SU-DHL-6 (cell line): ENCODE data around the gene NCOA3.

Source experiments
- H2AFZ ChIP-seq: fragments of 200-600 bp; sonication (generic); 2 replicates; pipeline ENCODE4 v1.6.1; 2014; ENCODE audit warnings: low read depth, mild to moderate bottlenecking, moderate library complexity, mixed read lengths, antibody characterized with exemption, low read length; ENCODE audit not compliant: severe bottlenecking
- H3F3A ChIP-seq: fragments of 200-600 bp; shearing (Covaris generic); 2 replicates; pipeline ENCODE4 v1.6.0; 2016; ENCODE audit warnings: antibody characterized with exemption, mild to moderate bottlenecking; ENCODE audit not compliant: insufficient read depth
- H3K27ac ChIP-seq: fragments of 200-600 bp; sonication (generic); 2 replicates; pipeline ENCODE4 v1.5.1; 2016; ENCODE audit warnings: low read depth, mild to moderate bottlenecking, low read length, moderate library complexity, mixed read lengths
- H3K27me3 ChIP-seq: fragments of 200-600 bp; sonication (generic), shearing (Covaris generic); 2 replicates; pipeline ENCODE4 v1.6.0; 2014; ENCODE audit warnings: mild to moderate bottlenecking, low read length
- H3K36me3 ChIP-seq: fragments of 200-600 bp; sonication (generic); 2 replicates; pipeline ENCODE4 v1.6.1; 2014; ENCODE audit warnings: mild to moderate bottlenecking, low read length, mixed read lengths
- H3K4me2 ChIP-seq: fragments of 300-600, 200-600 bp; shearing (Covaris generic), sonication (generic); 2 replicates; pipeline ENCODE4 v1.6.0; 2014; ENCODE audit warnings: low read length, low read depth, mild to moderate bottlenecking; ENCODE audit not compliant: poor library complexity, severe bottlenecking
- H3K4me3 ChIP-seq: fragments of 200-600 bp; sonication (generic); 2 replicates; pipeline ENCODE4 v1.5.1; 2014; ENCODE audit warnings: antibody characterized with exemption, low read length, mild to moderate bottlenecking, mixed read lengths; ENCODE audit not compliant: insufficient read depth, poor library complexity, severe bottlenecking
- H3K79me2 ChIP-seq: fragments of 200-600 bp; sonication (generic); 2 replicates; pipeline ENCODE4 v1.6.1; 2014; ENCODE audit warnings: mild to moderate bottlenecking, low read length, moderate library complexity; ENCODE audit not compliant: insufficient read depth
- H3K9ac ChIP-seq: fragments of 200-600 bp; sonication (generic); 2 replicates; pipeline ENCODE4 v1.7.0; 2014; ENCODE audit warnings: mild to moderate bottlenecking, low read length
- H3K9me2 ChIP-seq: fragments of 200-600 bp; sonication (generic); replicated peaks from 2 replicates; pipeline ENCODE4 v1.6.1; 2014; ENCODE audit warnings: low read length; ENCODE audit not compliant: insufficient read depth
- H3K9me3 ChIP-seq: fragments of 200-600 bp; sonication (generic); 2 replicates; pipeline ENCODE4 v1.6.1; 2014; ENCODE audit warnings: low read length, mixed read lengths; ENCODE audit not compliant: insufficient read depth
- H4K20me1 ChIP-seq: fragments of 200-600 bp; sonication (generic); 2 replicates; pipeline ENCODE4 v1.6.1; 2014; ENCODE audit warnings: low read depth, mild to moderate bottlenecking, antibody characterized with exemption, low read length, moderate library complexity, mixed read lengths
- CTCF ChIP-seq: fragments of 200-600 bp; sonication (generic); IDR thresholded peaks from one replicate; pipeline ENCODE4 v1.5.1; 2017; ENCODE audit warnings: antibody characterized with exemption, mild to moderate bottlenecking, low read length, moderate library complexity; ENCODE audit not compliant: insufficient read depth, poor library complexity, severe bottlenecking
- EZH2phosphoT487 ChIP-seq: fragments of 200-600 bp; sonication (generic), shearing (Covaris generic); conservative IDR thresholded peaks from 2 replicates; pipeline ENCODE4 v1.6.1; 2018; ENCODE audit warnings: mild to moderate bottlenecking, antibody characterized with exemption, low read length, moderate library complexity, mixed read lengths

NCOA3 gene

GRCh38 chr20:47691625-47692024, 189.9 kb downstream of the NCOA3 start:
- no peaks in the 10 kb centered on the region for H3F3A ChIP-seq
- H3K4me2 ChIP-seq, result no peak overlapping the region
- H4K20me1 ChIP-seq, result no peaks in the 10 kb centered on the region
- H3K9me3 ChIP-seq, result no peaks in the 10 kb centered on the region
- H3K27me3 ChIP-seq, result no peaks in the 10 kb centered on the region
- no peak overlapping the region for H2AFZ ChIP-seq
- no peaks in the 10 kb centered on the region for H3K79me2 ChIP-seq
- H3K9ac ChIP-seq, result no peak overlapping the region
- no peaks in the 10 kb centered on the region for H3K36me3 ChIP-seq
- H3K9me2 ChIP-seq, result no peaks in the 10 kb centered on the region
- no peak for TF ChIP-seq EZH2phosphoT487
- TF ChIP-seq CTCF, result no peak
- H3K27ac ChIP-seq, result no peak overlapping the region
- no peak overlapping the region for H3K4me3 ChIP-seq

GRCh38 chr20:47694021-47694818, 192.5 kb downstream of the NCOA3 start:
- no peaks in the 10 kb centered on the region for H3F3A ChIP-seq

GRCh38 chr20:47696856-47697255, 195.2 kb downstream of the NCOA3 start:
- no peaks in the 10 kb centered on the region for H4K20me1 ChIP-seq
- H3F3A ChIP-seq, result no peaks in the 10 kb centered on the region
- H3K9ac ChIP-seq, result no peak overlapping the region
- TF ChIP-seq CTCF (no peak), EZH2phosphoT487 (no peak)
- H3K27me3 ChIP-seq, result no peaks in the 10 kb centered on the region
- no peak overlapping the region for H3K4me2 ChIP-seq
- no peak overlapping the region for H3K27ac ChIP-seq
- H3K4me3 ChIP-seq, result no peak overlapping the region
- H3K9me2 ChIP-seq, result no peaks in the 10 kb centered on the region
- H2AFZ ChIP-seq, result no peak overlapping the region
- no peaks in the 10 kb centered on the region for H3K9me3 ChIP-seq
- no peaks in the 10 kb centered on the region for H3K36me3 ChIP-seq
- H3K79me2 ChIP-seq, result no peaks in the 10 kb centered on the region

More at GRCh38 chr20:47694021-47694818, 192.5 kb downstream of the NCOA3 start:
- Histone ChIP-seq H3K4me2 (no peak overlapping the region), H3K9me3 (no peaks in the 10 kb centered on the region), H3K36me3 (no peaks in the 10 kb centered on the region), H3K27ac (no peak overlapping the region), H2AFZ (no peak overlapping the region), H3K9ac (no peak overlapping the region), H3K27me3 (no peaks in the 10 kb centered on the region), H3K79me2 (no peaks in the 10 kb centered on the region), H3K4me3 (no peak overlapping the region), H3K9me2 (no peaks in the 10 kb centered on the region), H4K20me1 (no peaks in the 10 kb centered on the region)
- TF ChIP-seq EZH2phosphoT487, result no peak

DNA sequence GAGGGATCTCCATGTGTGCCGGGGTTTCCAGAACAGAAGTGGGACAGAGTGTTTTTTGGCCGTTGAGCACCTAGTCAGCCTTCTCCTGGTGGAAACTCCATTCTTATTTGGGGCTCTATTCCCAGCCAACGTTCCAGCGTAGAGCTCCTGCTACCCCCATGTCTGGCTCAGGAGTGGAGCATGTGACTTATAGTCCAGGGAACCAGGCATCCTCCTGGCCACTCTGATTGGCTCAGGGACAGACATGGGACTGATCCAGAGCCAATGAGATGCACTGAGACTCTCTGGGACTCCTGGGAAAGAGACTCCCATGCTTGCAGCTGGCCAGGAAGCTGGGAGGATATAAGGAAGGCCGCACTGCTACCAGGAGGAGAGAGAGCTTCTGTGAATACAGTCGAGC, 196.5 kb downstream of the NCOA3 start:
- Histone ChIP-seq H3K9ac (no peak overlapping the region), H3K4me3 (no peak overlapping the region), H3K27me3 (no peaks in the 10 kb centered on the region), H3K27ac (no peak overlapping the region), H2AFZ (no peak overlapping the region), H3K79me2 (no peaks in the 10 kb centered on the region), H3F3A (no peaks in the 10 kb centered on the region), H4K20me1 (no peaks in the 10 kb centered on the region), H3K4me2 (no peak overlapping the region), H3K9me3 (no peaks in the 10 kb centered on the region), H3K36me3 (no peaks in the 10 kb centered on the region), H3K9me2 (no peaks in the 10 kb centered on the region)
- TF ChIP-seq CTCF, result no peak
- no peak for TF ChIP-seq EZH2phosphoT487
